GM03348 (cell line): ENCODE results near the gene LPIN1.
A peak's percentile ranks its signal among the peaks of the same experiment; 100 is the strongest.
"Not testable (repeated sequence)": the region's sequence is repeated elsewhere in the genome, so short reads cannot be mapped to it uniquely, and the experiment has no call there.

ENCODE experiments used
- DNase-seq: peaks from one replicate; pipeline ENCODE4 v3.0.0; 2012; ENCODE audit warnings: low spot score

Gene LPIN1

GRCh38 chr2:11811036-11811654 is 64.7 kb downstream of the LPIN1 start:
- DNase-seq, result no peak

GRCh38 chr2:11812466-11813248 is 66.2 kb downstream of the LPIN1 start:
- no peak for DNase-seq

GRCh38 chr2:11813345-11813744 is 66.9 kb downstream of the LPIN1 start:
- not testable (repeated sequence) for DNase-seq

- no peak for DNase-seq
Observed at GRCh38 chr2:11813951-11814350, 67.5 kb downstream of the LPIN1 start.

GRCh38 chr2:11814979-11815510 is 68.6 kb downstream of the LPIN1 start:
- no peak for DNase-seq

GRCh38 chr2:11816935-11817334 is 70.5 kb downstream of the LPIN1 start:
- not testable (repeated sequence) for DNase-seq

- DNase-seq, result no peak
Observed at GRCh38 chr2:11819235-11819729, 72.8 kb downstream of the LPIN1 start.

- DNase-seq, result no peak
Observed at GRCh38 chr2:11820650-11821049, 74.2 kb downstream of the LPIN1 start.

- no peak for DNase-seq
Observed at GRCh38 chr2:11821705-11822104, 75.3 kb downstream of the LPIN1 start.

GRCh38 chr2:11822359-11822745 is 75.9 kb downstream of the LPIN1 start:
- DNase-seq, result not testable (repeated sequence)

- no peak for DNase-seq
Observed at GRCh38 chr2:11822746-11823451, 76.5 kb downstream of the LPIN1 start.

- no peak for DNase-seq
Observed at GRCh38 chr2:11824901-11825828, 78.7 kb downstream of the LPIN1 start.

- no peak for DNase-seq
Observed at GRCh38 chr2:11827547-11827946, 81.1 kb downstream of the LPIN1 start.

- DNase-seq, result no peak
Observed at GRCh38 chr2:11828933-11829323, 82.5 kb downstream of the LPIN1 start.

- DNase-seq, result peak; percentile 70
Observed at GRCh38 chr2:11829324-11829946, 83.0 kb downstream of the LPIN1 start.

GRCh38 chr2:11829947-11830707 is 83.7 kb downstream of the LPIN1 start:
- DNase-seq, result peak; percentile 90

GRCh38 chr2:11830708-11831301 is 84.4 kb downstream of the LPIN1 start:
- no peak for DNase-seq

GRCh38 chr2:11831415-11831814 is 85.0 kb downstream of the LPIN1 start:
- DNase-seq, result no peak

GRCh38 chr2:11832531-11832930 is 86.1 kb downstream of the LPIN1 start:
- no peak for DNase-seq

GRCh38 chr2:11833601-11834000 is 87.2 kb downstream of the LPIN1 start:
- peak; percentile 87 for DNase-seq
